Measurements from ENCODE around the gene AMOTL2. TPM values are rescaled to one million over a fixed set of nuclear protein-coding genes. Genes with fewer than 3 reads are reported as not detected.

The AMOTL2 gene
- total RNA-seq, 1 experiment from 2014 or later: 102 TPM

DNA sequence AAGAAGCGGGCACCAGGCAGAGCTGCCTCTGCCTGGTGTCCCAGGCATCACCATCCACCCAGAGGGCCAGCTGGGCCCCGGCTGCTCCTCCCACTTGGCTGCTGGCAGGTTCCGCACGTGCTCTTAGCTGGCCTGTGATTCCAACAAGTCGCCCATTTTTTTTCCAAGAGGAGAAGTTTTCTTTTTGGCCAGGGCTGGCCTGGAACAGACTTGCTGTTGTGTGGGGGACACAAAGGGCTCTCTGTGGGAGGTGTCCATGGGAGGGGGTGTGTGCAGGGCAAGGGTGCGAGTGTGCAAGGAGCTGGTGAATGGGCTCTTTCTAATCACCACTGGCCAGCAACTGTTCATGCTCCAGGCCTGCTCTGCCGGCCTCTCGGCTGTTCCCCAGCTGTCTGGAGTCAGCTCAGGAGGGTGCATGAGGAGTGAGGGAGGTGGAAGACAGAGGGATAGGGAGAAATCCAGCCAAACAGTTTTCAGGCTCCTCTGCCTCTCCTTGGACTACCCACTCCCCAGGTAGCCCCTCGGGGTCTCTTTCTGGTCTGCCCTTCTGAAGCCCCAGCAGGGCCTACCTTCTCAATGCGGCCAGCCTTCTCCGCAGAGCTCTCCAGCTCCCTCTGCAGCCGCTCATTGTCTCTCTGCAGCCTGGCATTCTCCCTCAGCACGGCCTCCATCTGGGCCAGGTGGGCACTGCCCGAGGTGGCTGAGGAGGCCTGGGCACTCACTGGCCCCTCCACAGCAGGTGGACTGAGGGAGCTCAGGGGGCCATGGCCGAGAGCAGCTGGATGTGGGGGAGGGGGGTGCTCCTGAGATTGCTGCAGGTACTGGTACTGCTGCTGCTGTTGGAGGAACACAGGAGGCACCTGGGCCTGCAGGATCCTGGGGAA, 7.1 kb downstream of the AMOTL2 start:
- DNase-seq (ENCODE audit: low read depth): no peak

DNA sequence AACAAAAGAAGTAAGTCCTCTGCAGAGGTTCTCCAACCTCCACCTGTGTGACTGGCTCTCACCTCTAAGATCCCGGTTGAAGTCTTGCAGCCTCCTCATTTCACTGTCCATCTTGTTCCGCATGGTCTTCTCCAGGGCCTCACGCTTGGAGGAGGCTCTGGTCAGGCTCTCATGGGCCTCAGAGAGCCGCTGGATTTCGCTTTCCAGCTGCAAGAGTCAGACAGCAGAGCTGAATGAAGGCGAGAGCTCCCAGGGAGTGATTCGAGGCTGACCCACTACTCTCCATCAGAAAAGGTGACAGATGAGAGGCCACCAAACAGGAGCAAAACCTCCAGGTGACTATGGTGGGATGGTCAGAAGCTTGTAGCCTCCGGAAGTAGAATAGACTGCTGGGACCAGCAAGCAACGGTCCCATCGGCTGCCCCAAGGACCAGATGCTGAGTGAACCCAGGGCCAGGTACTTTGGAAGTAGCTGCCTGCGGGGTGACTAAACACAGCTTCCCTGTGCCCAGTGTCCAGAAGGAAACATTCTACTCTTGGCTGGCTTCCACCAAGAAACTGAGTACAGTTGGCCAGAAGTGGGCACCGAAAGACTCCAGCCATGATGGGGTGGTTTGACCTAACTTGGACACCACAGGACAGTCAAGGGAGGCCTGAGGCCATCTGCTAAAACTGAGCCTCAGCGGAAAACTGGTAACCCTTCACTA, 7.9 kb downstream of the AMOTL2 start:
- no peak for DNase-seq (ENCODE audit: low read depth)

DNA sequence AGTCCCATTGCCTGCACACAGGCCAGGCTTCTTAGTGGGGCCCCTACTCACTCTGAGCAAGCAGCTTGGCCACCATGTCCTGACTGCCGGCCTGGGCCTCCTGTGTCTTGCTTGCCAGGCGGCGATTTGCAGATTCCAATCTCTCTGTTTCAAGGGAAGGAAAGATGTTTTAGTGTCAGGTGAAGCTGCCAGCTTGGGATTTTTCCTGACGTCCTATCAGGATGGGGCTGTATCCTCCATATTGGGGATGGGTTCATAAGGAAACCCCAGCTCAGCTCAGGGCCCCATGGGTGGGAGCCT, 8.5 kb downstream of the AMOTL2 start:
- DNase-seq (ENCODE audit: low read depth): no peak

DNA sequence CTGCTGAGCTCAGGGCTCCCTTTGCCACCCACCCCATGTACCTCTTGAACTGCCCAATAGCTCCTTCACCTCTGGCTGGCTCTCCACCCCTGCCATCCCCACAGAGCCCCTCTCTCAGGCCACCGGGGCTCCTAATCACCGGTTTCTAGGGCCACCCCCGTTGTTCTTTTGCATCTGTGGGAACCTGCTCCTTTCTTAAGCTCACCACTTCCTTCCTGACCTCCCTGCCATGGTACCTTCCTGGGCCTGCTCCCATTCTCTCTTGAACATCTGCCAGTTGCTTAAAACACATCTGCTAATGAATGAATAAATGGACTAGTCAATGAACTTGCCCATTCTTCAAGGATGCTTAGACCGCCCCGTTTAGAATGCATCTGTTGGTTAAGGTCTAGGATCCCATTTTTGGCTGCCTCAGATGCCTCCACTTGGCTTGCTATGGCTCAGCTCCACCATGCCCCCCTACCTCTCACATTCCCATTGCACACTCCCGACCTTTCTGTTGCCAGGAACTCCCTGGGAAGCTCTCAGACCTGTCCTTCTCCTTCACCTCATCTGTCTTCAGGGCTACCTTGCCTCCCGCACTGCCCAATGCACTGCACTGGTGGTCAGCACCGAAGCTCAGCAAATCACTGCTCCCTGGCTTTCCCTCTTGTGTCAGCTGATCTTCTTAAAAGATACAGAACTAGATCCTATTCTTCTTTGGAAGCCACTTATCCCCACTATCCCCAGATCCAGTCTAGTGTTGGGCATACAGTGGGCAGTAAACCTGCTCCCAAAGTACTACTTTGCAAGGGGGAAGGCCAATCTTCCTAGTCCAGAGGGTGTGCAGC, 9.1 kb downstream of the AMOTL2 start:
- no peak for DNase-seq (ENCODE audit: low read depth)

DNA sequence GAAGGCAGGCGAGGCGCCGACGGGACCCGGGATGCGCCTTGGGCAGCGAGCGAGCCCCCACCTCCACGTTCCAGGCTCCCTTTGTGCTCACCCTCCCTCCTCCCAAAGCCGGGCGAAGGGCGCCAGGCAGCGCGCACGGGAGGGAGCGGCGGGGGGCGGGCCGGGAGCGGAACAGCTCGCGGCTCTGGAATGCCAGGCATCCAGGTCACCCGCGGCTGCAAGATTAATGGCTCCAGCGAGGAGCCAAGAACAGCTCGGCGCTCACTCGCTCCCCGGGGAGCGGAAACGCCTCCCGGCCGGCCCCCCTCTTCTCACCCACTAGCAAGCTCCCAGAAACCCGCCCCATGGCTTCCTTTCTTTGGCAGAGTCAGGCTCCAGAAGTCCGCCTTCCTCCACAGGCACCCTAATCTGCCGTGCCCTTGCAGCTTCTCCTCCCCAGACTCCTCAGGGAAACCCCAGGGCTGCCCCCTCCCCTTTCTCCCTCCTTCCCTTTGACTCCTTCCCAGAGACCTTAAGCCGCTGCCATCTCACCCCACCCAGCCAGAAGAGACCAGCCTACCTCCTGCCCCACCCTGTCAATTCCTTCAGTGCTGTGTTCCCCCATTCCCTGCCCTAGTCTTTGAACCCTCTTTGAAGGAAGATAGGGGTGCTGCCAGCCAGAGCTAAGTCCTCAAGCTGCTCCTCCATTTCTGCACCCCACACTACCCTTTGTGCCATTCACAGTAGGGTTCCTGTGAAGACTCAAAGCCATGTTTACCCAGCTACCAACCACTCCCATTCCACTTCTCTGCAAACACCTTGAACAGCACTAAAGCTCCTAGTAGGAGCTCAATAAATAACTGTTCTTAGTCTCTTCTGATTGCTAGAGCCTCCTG, 9.9 kb downstream of the AMOTL2 start:
- peak; percentile 98 for DNase-seq (ENCODE audit: low read depth)

DNA sequence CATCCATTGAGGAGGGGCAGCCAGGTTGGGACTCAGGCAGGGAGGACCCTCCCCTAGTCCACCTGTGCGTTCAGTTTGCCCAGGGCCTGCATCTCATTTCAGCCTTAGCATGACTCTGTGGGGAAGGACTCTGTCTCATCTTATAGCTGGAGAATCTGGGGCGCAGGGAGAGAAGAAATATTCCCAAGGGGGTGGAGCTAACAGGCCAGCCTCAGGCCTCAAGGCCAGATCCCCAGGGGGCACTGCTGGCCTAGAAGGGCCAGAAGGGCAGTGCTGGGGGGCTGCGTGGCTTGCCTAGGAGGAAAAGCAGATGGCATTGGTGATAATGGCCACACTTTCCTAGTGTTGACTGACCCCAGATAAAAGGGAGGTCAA, 10.9 kb downstream of the AMOTL2 start:
- no peak for DNase-seq (ENCODE audit: low read depth)

DNA sequence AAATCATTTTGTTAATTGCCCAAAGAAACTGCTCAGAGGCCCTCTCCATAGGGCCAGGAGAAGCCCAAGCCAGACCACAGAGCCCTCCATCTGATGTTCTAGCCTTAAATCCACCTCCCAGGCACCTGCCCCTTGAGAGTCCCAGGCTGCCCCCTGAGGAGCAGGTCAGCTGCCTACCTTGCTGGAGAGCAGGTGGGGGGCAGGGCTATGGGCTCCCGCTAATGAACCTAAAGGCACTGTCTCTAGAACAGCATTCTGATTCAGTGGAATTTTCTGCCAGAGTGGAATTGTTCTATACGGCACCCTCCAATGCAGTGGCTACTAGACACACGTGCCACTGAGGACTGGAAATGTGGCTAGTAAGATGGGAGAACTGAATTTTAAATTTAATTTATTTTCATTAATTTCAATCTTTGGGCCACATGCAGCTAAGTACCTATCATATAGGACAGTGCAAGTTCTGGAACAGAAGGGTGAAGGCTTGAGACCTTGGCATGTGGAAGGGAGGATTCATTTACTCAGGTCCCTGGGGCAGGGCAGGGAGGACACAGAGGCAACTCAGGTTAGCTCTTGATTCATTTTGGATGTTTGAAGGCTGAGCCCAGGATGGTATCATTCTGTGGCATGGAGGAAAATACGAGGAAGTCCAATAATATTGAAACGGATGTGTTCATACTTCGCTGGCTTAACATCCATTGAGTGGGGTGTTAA, 11.4 kb downstream of the AMOTL2 start:
- no peak for DNase-seq (ENCODE audit: low read depth)

DNA sequence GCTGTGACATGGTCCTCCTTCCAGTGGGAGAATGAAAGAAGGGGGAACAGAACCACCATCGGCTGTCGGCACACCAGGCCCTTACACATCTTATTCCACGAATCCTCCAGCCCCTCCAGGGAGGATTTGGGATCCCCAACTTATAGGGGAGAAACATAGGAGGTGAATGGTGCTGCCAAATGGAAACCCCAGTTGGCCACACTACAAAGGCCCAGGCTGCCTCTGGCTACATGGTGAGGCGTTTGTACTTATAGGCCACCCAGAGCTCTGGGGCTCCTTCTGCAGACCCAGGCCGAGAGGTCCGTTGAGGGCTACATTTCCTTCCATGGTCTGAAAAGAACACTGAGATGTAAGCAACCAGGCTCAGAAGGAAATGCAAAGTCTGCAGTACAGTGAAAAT, 12.0 kb downstream of the AMOTL2 start:
- DNase-seq (ENCODE audit: low read depth): no peak

DNA sequence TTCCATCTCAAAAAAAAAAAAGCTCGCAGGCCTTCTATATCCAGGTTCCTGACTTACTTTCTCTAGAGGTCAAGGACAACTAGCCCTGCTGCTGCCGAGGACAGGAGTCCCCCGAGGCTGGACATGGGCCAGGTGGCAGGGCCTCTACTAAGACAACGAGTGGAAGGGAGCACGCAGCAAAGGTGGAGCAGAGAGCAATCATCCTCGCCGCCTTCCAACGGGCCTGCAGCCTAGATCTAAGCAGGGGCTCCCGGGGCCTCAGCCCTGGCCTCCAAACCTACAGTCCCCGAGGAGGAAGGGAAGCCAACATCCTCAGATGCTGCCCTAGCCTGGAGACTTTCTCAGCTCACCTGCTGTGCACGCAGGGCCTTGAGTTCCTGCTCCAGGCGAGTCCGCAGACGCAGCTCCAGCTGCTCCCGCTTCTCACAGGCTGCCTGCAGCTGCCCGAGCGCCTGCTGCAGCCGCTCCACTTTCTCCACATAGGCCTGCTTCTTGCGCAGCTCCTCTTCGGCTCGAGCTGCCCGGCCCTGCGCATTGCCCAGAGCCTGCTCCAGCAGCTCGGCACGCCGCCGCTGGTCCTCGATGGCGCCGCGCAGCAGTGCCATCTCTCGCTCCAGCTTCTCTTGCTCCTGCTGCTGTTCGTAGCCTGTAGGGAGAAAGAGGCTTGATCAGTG, 12.9 kb downstream of the AMOTL2 start:
- DNase-seq (ENCODE audit: low read depth): no peak

DNA sequence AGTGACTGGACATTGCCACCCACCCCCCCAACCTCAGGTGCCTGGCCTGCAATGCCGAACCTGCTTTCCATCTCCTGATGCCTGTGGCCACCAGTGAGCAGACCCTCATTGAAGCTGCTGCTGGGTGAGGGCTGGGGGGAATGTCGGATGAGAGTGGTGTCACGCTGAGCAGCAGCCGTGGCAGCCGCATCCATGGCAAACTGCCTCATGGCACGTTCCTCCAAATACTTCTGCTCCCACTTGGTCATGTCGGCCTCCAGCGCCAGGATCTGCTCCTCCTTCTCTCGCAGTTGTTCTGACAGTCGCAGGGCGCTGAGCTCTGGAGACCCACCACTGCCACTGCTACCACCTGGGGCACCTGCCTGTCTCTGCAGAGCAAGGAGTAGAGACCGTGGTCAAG, 14.2 kb downstream of the AMOTL2 start:
- DNase-seq (ENCODE audit: low read depth): no peak

DNA sequence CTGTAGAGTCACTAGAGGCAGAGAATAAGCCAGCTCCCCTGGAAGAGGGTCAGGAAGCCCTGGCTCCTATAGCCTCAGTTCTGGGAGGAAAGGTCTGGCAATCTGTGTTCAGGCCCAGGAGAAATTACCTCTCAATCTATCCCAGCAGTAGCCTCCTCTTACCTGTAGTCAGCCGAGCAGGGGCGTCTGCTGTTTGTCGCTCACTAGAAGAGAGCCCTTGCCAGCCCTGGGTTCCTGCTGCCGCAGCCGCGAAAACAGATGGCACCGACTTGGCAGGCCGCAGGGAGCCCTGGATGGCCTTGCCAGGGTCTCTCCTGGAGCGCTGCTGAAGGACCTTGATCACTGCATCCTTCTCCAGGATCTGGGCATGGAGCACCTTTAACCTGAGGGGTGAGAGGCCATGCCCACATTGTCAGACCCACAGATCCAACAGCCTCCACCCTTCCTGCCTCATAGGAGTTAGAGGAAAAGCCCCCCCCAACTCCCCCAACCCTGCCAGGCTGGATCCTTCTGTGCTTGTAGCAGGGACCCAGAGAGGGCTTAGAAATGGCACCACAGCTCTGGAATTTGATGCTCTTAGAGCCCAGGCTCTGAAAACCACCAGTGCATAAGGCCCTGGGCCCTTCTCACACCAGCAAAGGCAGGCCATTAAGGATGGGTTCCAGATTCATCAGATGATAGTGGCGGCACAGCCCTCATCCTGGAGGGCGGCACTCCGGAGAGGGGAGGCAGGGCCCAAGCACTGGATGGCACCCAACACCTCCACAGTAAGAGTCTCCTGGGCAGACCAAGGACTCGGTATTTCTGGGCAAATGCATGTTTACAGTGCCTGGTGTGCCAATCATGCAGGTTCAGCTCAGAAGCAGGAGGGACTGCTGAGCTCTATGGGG, 14.9 kb downstream of the AMOTL2 start:
- no peak for DNase-seq (ENCODE audit: low read depth)

DNA sequence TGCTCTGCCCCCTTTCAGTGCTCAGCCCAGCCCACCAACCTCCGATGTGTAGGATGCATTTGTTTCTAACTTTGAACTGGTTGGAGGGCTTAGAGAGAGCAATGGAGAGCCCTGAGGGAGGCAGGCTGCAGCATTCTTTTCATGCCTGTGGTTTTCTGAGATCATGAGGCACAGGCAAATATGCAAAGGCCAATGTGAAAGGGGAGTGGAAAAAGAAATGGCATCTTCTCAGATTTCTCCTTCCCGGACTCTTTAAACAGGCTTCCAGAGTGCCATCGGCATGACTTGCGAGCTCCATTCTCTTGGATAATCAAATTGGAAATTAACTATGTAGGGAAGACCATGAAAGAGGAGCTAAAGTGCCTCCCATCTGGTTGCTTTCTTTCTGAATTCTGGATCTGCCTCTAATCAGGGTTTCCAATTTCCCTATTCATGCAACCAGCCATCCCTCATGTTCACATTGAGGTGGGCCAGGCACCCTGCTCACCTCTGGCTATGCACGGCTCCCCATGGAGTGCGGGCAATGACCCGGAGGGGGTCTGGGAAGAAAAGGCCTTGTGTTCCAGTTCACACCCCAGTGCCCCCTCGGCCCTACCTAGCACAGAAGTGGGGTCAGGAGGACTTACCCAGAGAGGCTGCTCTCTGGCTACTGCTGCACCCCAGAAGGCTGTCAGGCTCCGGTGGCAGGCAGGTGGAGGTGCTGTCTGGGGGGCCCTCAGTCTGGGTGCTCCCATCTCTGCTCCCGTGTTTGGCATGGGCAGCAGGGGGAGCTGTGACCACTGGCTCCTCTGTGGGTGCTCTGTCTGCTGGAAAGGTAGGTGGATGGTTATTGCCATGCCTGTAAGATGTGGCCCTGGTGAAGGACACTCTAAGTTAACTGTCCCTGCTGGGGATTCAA, 16.1 kb downstream of the AMOTL2 start:
- DNase-seq (ENCODE audit: low read depth): peak; percentile 95

DNA sequence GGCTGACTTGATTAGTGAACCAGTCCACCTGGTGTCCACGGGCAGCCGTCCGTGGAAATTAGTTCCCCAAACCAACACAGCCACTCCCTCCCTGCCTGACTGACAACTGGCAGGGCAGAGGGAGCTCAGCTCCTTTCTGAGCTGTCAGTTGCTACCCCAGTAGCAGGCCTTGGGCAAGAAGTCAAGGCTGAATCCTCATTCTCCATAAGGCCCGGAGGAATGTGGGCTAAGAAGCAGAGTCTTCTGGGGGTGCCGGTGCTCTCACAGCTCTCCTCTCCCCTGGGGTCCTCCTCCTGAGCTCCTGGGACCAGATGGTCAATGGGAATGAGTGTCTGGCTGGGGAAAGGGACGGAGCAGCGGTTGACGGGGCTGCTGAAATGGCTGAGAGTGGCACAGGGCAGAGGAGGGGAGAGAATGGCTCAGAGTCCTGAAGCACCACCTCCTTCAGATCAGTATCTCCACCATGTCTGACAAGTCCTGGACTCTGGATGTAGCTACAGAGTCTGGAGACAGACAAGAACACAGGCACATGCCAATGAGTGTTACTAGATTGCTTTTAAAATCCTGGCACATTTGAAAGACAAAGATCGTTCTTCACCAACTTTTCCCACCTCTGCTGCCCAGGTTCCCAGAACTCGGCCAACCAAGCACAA, 16.9 kb downstream of the AMOTL2 start:
- DNase-seq (ENCODE audit: low read depth): no peak

DNA sequence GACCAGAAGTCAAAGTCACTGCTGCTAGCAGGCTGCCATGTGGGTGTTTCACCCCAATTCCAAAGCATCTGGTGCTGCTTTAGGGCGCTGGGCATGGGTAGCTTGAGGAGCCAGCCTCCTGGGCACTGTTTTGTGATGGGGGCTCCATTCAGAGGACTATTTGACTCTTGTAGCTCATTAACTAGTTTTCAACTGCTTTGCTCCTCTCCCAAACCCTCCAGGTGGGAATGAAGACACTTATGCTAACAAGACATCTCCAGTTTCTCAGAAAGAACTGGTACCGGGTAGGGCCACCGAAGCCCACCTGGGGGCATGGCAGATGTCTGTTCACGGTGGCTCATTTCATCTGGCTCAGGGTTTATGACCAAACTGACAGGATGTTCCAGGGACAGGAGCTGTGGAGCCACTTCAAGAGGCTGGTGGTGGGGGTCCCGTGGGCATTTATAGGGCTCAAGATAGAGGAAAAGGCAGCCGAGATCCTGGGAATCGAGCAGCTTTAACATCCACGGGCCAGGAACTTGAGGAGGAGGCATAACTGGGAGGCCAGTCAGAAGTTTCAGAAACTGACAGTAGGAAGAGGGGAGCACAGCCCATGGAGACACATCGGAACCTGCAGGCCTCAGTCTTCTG, 17.7 kb downstream of the AMOTL2 start:
- no peak for DNase-seq (ENCODE audit: low read depth)

DNA sequence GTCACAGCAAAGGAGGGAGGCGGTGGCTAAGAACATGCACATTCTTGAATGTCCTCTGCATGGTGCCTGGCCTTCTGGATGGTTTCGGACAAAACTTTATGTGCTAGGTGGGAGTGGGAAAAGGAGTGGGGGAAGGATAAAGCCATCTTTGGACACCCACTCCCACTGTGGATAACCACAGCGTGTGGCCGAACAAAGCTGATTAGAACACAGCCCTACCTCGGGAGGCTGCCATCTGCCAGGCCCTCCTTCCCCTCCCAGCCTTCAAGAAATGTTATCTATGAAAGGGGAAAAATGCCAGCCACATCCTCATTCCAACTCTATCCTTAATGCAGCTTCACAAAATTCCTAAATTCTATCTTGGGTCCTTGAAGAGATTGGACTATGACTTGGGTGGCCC, 18.8 kb downstream of the AMOTL2 start:
- no peak for DNase-seq (ENCODE audit: low read depth)

DNA sequence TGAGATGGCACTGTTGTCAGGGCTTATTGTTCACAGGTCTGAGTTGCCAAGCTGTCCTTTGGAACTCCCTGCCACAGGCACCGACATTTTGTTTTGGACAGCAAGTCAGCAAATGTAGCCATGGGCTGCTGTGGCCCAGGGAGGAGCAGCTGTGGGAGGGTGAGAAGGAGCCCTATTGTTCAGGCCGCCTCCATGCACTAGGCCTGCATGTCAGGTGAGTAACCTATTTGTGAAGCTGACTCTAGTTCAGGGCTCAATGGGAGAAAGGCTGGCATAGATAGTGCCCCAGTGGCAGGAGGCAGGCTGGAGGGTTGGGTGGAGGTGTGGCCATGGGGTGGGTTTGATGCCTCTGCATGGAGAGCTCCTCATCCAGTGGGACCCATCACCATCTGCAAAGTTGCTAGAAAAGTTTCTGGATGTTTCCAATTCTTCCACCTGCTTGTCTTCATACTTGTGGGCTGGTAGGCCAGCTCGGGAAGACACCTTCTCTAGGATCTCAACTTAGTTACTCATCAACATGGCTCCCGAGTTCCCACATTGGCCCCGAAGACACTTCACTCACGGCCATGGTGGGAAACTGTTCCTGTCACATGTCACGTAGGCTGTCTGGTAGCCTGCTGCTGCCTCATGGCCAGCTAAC, 19.5 kb downstream of the AMOTL2 start:
- no peak for DNase-seq (ENCODE audit: low read depth)

Data from Daoy (cell line).